Measurements from ENCODE around the gene DUSP3. TPM values are rescaled to one million over a fixed set of nuclear protein-coding genes. Genes with fewer than 3 reads are reported as not detected.

The DUSP3 gene
- total RNA-seq, 1 donor from 2014 or later = 76.2 TPM

- DNase-seq (ENCODE audit: low read depth in 2 of 2) = no peak
Measured at GRCh38 chr17:43769426-43769825, 9.4 kb downstream of the DUSP3 start.

- no peak for DNase-seq (ENCODE audit: low read depth in 2 of 2)
Measured at GRCh38 chr17:43768943-43769342, 9.8 kb downstream of the DUSP3 start.

GRCh38 chr17:43768382-43768781 is 10.4 kb downstream of the DUSP3 start:
- DNase-seq (ENCODE audit: low read depth in 2 of 2) = peak in 1 of 2 donors; percentile 19

- no peak for DNase-seq (ENCODE audit: low read depth in 2 of 2)
Measured at GRCh38 chr17:43767713-43768059, 11.1 kb downstream of the DUSP3 start.

- no peak for DNase-seq (ENCODE audit: low read depth in 2 of 2)
Measured at GRCh38 chr17:43767053-43767712, 11.6 kb downstream of the DUSP3 start.

- peak; percentile 39 to 72 for DNase-seq (ENCODE audit: low read depth in 2 of 2)
Measured at GRCh38 chr17:43766413-43767052, 12.2 kb downstream of the DUSP3 start.

GRCh38 chr17:43760254-43760852 is 18.4 kb downstream of the DUSP3 start:
- peak; percentile 92 for DNase-seq (ENCODE audit: low read depth in 2 of 2)

- DNase-seq (ENCODE audit: low read depth in 2 of 2) = no peak
Measured at GRCh38 chr17:43759836-43760235, 18.9 kb downstream of the DUSP3 start.

GRCh38 chr17:43758497-43759174 is 20.1 kb downstream of the DUSP3 start, which contains the start of gene SOST:
TSS of gene SOST (minus strand) at chr17:43758791. CDS start at chr17:43758741, 50 bp downstream.
- DNase-seq (ENCODE audit: low read depth in 2 of 2) = no peak

- no peak for DNase-seq (ENCODE audit: low read depth in 2 of 2)
Measured at GRCh38 chr17:43758086-43758485, 20.7 kb downstream of the DUSP3 start.

GRCh38 chr17:43757171-43757660 is 21.6 kb downstream of the DUSP3 start:
- no peak for DNase-seq (ENCODE audit: low read depth in 2 of 2)

GRCh38 chr17:43756201-43756600 is 22.6 kb downstream of the DUSP3 start:
- DNase-seq (ENCODE audit: low read depth in 2 of 2) = no peak

- DNase-seq (ENCODE audit: low read depth in 2 of 2) = peak; percentile 34 to 51
Measured at GRCh38 chr17:43755389-43755875, 23.3 kb downstream of the DUSP3 start.

- no peak for DNase-seq (ENCODE audit: low read depth in 2 of 2)
Measured at GRCh38 chr17:43754947-43755346, 23.8 kb downstream of the DUSP3 start.

- DNase-seq (ENCODE audit: low read depth in 2 of 2) = peak in 1 of 2 donors; percentile 41
Measured at GRCh38 chr17:43753493-43754129, 25.2 kb downstream of the DUSP3 start.

GRCh38 chr17:43750153-43750552 is 28.6 kb downstream of the DUSP3 start:
- DNase-seq (ENCODE audit: low read depth in 2 of 2) = no peak

GRCh38 chr17:43745541-43745940 is 33.2 kb downstream of the DUSP3 start:
- DNase-seq (ENCODE audit: low read depth in 2 of 2) = no peak

- no peak for DNase-seq (ENCODE audit: low read depth in 2 of 2)
Measured at GRCh38 chr17:43741636-43742035, 37.1 kb downstream of the DUSP3 start.

GRCh38 chr17:43740541-43740940 is 38.2 kb downstream of the DUSP3 start:
- DNase-seq (ENCODE audit: low read depth in 2 of 2) = no peak

- no peak for DNase-seq (ENCODE audit: low read depth in 2 of 2)
Measured at GRCh38 chr17:43737722-43738121, 41.1 kb downstream of the DUSP3 start.

GRCh38 chr17:43736389-43736788 is 42.4 kb downstream of the DUSP3 start:
- no peak for DNase-seq (ENCODE audit: low read depth in 2 of 2)
